Spleen (tissue), 11 donors: ENCODE data around the gene MYLK. TPM values are rescaled to one million over a fixed set of nuclear protein-coding genes. Genes with fewer than 3 reads are reported as not detected.
A peak's percentile ranks its signal among the peaks of the same experiment; 100 is the strongest.

Experiments used
- DNase-seq: peaks from one replicate; pipeline ENCODE4 v3.0.0-alpha.2; 2020
- H3K27ac ChIP-seq, 8 donors: fragments of 200-600 bp; sonication (generic) in 7 of 8; 1 replicate in 4 of 8; 2 replicates in 4 of 8; pipeline versions ENCODE4 v1.5.0 to v1.8.0; 2016 to 2021; ENCODE audit warnings: inconsistent platforms in 4 of 8, mild to moderate bottlenecking in 4 of 8, moderate library complexity in 1 of 8
- H3K27me3 ChIP-seq, 7 donors: fragments of 200-600 bp; sonication (generic) in 6 of 7; replicated peaks in 1 of 7; 1 replicate in 4 of 7; 2 replicates in 3 of 7; pipeline versions ENCODE4 v1.5.0 to v1.8.0; 2016 to 2021; ENCODE audit warnings: inconsistent platforms in 3 of 7, mild to moderate bottlenecking in 1 of 7
- H3K36me3 ChIP-seq, 6 donors: fragments of 200-600 bp; sonication (generic) in 5 of 6; 1 replicate in 4 of 6; 2 replicates in 2 of 6; pipeline versions ENCODE4 v1.5.0 to v1.8.0; 2016 to 2021; ENCODE audit warnings: inconsistent platforms in 2 of 6
- H3K4me1 ChIP-seq, 6 donors: fragments of 200-600 bp; sonication (generic) in 5 of 6; 1 replicate in 3 of 6; 2 replicates in 3 of 6; pipeline versions ENCODE4 v1.5.0 to v1.8.0; 2016 to 2021; ENCODE audit warnings: inconsistent platforms in 3 of 6
- H3K4me3 ChIP-seq, 8 donors: fragments of 200-600 bp; sonication (generic) in 7 of 8; 1 replicate in 4 of 8; 2 replicates in 4 of 8; pipeline versions ENCODE4 v1.5.0 to v1.8.0; 2016 to 2021; ENCODE audit warnings: inconsistent platforms in 4 of 8, mild to moderate bottlenecking in 4 of 8, moderate library complexity in 2 of 8
- H3K9me3 ChIP-seq, 8 donors: fragments of 200-600 bp; sonication (generic) in 7 of 8; 1 replicate in 4 of 8; 2 replicates in 4 of 8; pipeline versions ENCODE4 v1.5.0 to v1.8.0; 2016 to 2021; ENCODE audit warnings: inconsistent platforms in 4 of 8
- CTCF ChIP-seq, 11 experiments: fragments of 200-600 bp in 7 of 11; fragments of 450-650 bp in 4 of 11; sonication (generic) in 4 of 11; IDR thresholded peaks in 8 of 11; conservative IDR thresholded peaks in 3 of 11; 1 replicate in 7 of 11; 2 replicates in 4 of 11; pipeline versions ENCODE4 v1.4.0 to v1.8.0; 2016 to 2021; ENCODE audit warnings: antibody characterized with exemption in 11 of 11, inconsistent platforms in 4 of 11, mild to moderate bottlenecking in 1 of 11
- POLR2A ChIP-seq, 3 donors: fragments of 450-650 bp; IDR thresholded peaks; one replicate each; pipeline ENCODE4 v1.5.1; 2017; ENCODE audit warnings: antibody characterized with exemption in 3 of 3, mild to moderate bottlenecking in 1 of 3
- POLR2AphosphoS5 ChIP-seq, 3 donors: sonication (generic); formaldehyde crosslinking; IDR thresholded peaks; one replicate each; pipeline ENCODE4 v1.5.1; 2017; ENCODE audit warnings: antibody characterized with exemption in 3 of 3
- WGBS, 5 donors: extraction: QIAGEN DNeasy Blood & Tissue Kit in 3 of 5; methylation state at CpG; one replicate each; pipeline versions ENCODE4 v1.1.5 to v1.1.7; 2013 to 2018; 5-methylcytosine and 5-hydroxymethylcytosine counted together
- intact Hi-C: fragments of 100-400 bp; cut with DNase I; formaldehyde crosslinking; loops from one replicate; pipeline ENCODE4 v1.15.0; 2023; ENCODE audit warnings: low total_unique reads
- polyA plus RNA-seq, 3 donors: library from polyadenylated mRNA; stranded (reverse); fragments of 200-250 nt; gene quantifications; one replicate each; pipeline ENCODE4 v1.2.1, GENCODE V29; 2013
- total RNA-seq, 7 donors: library from RNA; depleted of rRNA in 3 of 7; stranded (reverse); fragments of >200 nt in 3 of 7; fragmentation: NEBNext Ultra II Directional in 4 of 7; extraction: Animal tissue kit (Norgen Biotek cat#: 25700) in 4 of 7; gene quantifications; one replicate each; pipeline versions ENCODE4 v1.1.0 to v1.2.1, GENCODE V29; 2016 to 2021
- donor health status: healthy with polysubstance abuse.
- donor health status: DM: no; HTN: no; CAD: no; lungs with moderate emphysema.
- donor health status: DM: no; HTN: no; CAD: no.
- donor health status: Bipolar disorder and iron deficiency.
- donor health status: healthy.
- donor health status: DM: no; HTN: no; CAD: no.
- donor health status: DM: yes; HTN: yes; CAD: no.

Gene MYLK
- total and polyA plus RNA-seq, 10 donors: 11.1 to 343 (median 154) TPM

- Histone ChIP-seq H3K4me3 (no peak overlapping the region), H3K9me3 (no peaks in the 10 kb centered on the region), H3K36me3 (peaks cover 0 to 60% (median 0%) of the 10 kb centered on the region in 6 donors), H3K4me1 (peaks cover 0 to 7% (median 0%) of the 10 kb centered on the region in 6 donors), H3K27me3 (no peaks in the 10 kb centered on the region), H3K27ac (no peak overlapping the region)
- DNase-seq: no peak
- no peak for TF ChIP-seq POLR2AphosphoS5 (IDR thresholded peaks at IDR 0.05)
- TF ChIP-seq POLR2A (IDR thresholded peaks at IDR 0.05): no peak
- TF ChIP-seq CTCF (IDR thresholded peaks at IDR 0.05 in 8 of 11, conservative IDR thresholded peaks at IDR 0.05 in 3 of 11): no peak
- 76 to 88% (median 82%) methylated on average over 2 of the region's 2 CpGs for WGBS, 5 donors
- intact Hi-C loops: no loop called here
Measured at GRCh38 chr3:123644358-123644757, 239.8 kb downstream of the MYLK start.

GRCh38 chr3:123642957-123643330, 241.2 kb downstream of the MYLK start:
- Histone ChIP-seq H3K36me3 (peaks cover 0 to 60% (median 0%) of the 10 kb centered on the region in 6 donors), H3K27ac (no peak overlapping the region), H3K4me3 (no peak overlapping the region), H3K27me3 (no peaks in the 10 kb centered on the region), H3K4me1 (peaks cover 0 to 10% (median 0%) of the 10 kb centered on the region in 6 donors), H3K9me3 (no peaks in the 10 kb centered on the region)
- intact Hi-C loops: no loop called here
- WGBS, 5 donors: 83 to 94% (median 87%) methylated on average over 4 of the region's 4 CpGs
- TF ChIP-seq POLR2AphosphoS5 (IDR thresholded peaks at IDR 0.05) (no peak), CTCF (IDR thresholded peaks at IDR 0.05 in 8 of 11, conservative IDR thresholded peaks at IDR 0.05 in 3 of 11) (no peak), POLR2A (IDR thresholded peaks at IDR 0.05) (no peak)
- DNase-seq: no peak

GRCh38 chr3:123642182-123642956, 241.8 kb downstream of the MYLK start:
- Histone ChIP-seq H3K4me1 (peaks cover 0 to 16% (median 0%) of the 10 kb centered on the region in 6 donors), H3K4me3 (no peak overlapping the region), H3K27me3 (no peaks in the 10 kb centered on the region), H3K9me3 (no peaks in the 10 kb centered on the region), H3K27ac (peak overlapping the region in 5 of 8 donors; percentile 13 to 59 (median 39)), H3K36me3 (peaks cover 0 to 60% (median 0%) of the 10 kb centered on the region in 6 donors)
- TF ChIP-seq POLR2AphosphoS5 (IDR thresholded peaks at IDR 0.05) (peak in 2 of 3 donors; percentile 32 to 36), CTCF (IDR thresholded peaks at IDR 0.05 in 8 of 11, conservative IDR thresholded peaks at IDR 0.05 in 3 of 11) (peak; percentile 16 to 77 (median 64)), POLR2A (IDR thresholded peaks at IDR 0.05) (no peak)
- peak; percentile 77 for DNase-seq
- intact Hi-C loops: no loop called here
- 26 to 45% (median 39%) methylated on average over 3 of the region's 3 CpGs for WGBS, 5 donors

- WGBS, 5 donors: 57 to 64% (median 61%) methylated on average over 3 to 4 of the region's 4 CpGs
- no peak overlapping the region for H3K4me3 ChIP-seq
- peaks cover 0 to 23% (median 0%) of the 10 kb centered on the region in 6 donors for H3K4me1 ChIP-seq
- intact Hi-C loops: no loop called here
- H3K36me3 ChIP-seq: peaks cover 0 to 60% (median 0%) of the 10 kb centered on the region in 6 donors
- H3K27me3 ChIP-seq: no peaks in the 10 kb centered on the region
- no peak for DNase-seq
- TF ChIP-seq POLR2A (IDR thresholded peaks at IDR 0.05) (no peak), POLR2AphosphoS5 (IDR thresholded peaks at IDR 0.05) (no peak), CTCF (IDR thresholded peaks at IDR 0.05 in 8 of 11, conservative IDR thresholded peaks at IDR 0.05 in 3 of 11) (no peak)
- H3K9me3 ChIP-seq: no peaks in the 10 kb centered on the region
- peak overlapping the region in 3 of 8 donors; percentile 39 to 59 (median 51) for H3K27ac ChIP-seq
Measured at GRCh38 chr3:123641505-123641904, 242.6 kb downstream of the MYLK start.
